ENCODE data around the gene NRN1. TPM values are rescaled to one million over a fixed set of nuclear protein-coding genes. Genes with fewer than 3 reads are reported as not detected.

Gene NRN1, protein sequence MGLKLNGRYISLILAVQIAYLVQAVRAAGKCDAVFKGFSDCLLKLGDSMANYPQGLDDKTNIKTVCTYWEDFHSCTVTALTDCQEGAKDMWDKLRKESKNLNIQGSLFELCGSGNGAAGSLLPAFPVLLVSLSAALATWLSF
- 10 to 100 TPM in 3 of 4 donors, 1 to 10 TPM in 1; 7.2 to 35.9 (median 18.7) TPM for total RNA-seq

DNA sequence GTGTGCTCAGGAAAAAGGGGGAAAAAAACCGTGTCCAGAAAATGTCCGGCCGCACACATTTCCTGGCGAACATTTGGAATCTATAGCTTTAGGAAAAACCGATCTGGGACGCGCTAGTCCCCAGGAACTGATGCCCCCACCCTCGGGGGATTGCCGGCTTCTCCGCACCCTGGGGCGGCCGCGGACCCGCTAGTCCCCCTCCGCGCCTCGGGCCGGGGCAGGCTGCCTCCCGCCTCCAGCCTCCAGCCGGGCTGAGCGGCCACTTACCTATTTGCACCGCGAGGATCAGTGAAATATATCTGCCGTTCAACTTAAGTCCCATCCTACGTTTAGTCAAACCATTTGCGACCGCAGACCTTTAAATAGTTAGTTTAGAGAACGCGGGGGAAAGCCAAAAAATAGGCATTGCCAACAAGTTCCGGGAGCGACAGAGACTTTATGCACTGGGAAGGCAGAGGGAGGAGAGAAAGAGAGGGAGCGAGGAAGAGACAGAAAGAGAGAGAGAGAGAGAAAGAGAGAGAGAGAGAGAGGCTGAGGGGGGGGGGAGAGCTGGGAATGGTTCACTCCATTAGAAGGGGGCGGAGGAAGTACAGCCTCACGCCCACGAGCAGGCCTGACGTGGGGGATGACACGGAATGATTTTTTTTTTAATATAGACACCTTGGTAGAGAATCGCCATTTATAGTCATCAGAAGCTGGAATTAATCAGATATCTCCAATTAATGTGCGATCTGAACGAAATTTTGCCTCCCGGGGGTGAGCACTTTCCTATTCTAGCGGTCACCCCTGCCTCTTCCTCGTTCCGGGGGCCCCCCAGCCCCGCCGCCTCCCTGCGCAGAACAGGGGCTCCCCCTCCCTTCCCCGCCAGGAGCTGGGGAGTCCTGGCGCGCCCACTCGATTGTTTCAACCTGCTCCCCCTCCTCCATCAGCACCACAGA is at the start of gene NRN1:
TSS of gene NRN1 (minus strand) at position 498 of the 938 bp plus-strand sequence. CDS start at position 322, 176 bp downstream.
- TF ChIP-seq CTCF (IDR thresholded peaks at IDR 0.05) = no peak
- DNase-seq (ENCODE audit: low spot score) (no peak), ATAC-seq (ENCODE audit: low FRiP score) (no peak)

GRCh38 chr6:6052216-6052615 is 45.5 kb upstream of the NRN1 start:
- no peak for ATAC-seq (ENCODE audit: low FRiP score)
- no peak for TF ChIP-seq CTCF (IDR thresholded peaks at IDR 0.05)
- DNase-seq (ENCODE audit: low spot score) = no peak

GRCh38 chr6:6046716-6047115 is 40.0 kb upstream of the NRN1 start:
- TF ChIP-seq CTCF (IDR thresholded peaks at IDR 0.05) = no peak
- ATAC-seq (ENCODE audit: low FRiP score) = no peak
- no peak for DNase-seq (ENCODE audit: low spot score)

DNA sequence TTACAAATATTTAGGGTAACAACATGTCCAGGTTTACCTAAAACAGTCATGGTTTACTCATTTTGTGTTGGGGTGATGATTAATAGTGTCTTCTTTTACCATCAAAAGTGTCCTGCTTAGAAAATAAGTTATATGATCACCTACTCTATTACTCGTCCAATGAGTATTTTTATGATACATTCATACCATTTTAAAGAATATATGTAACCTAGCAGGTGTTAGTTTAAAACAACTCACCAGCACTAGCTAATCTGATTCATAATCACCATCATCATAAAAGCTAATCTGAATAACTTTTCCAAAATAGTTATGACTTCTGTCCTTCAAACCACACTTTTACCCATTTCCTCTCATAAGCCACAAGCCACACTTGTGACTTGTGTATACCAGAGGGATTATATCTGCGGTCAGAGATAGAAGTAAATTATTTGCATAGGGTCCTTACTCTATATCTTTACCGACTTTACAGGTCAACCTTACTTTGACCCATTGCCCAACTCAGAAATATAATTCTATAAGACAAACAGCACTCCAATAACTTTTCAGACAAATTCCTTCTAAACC is 33.3 kb upstream of the NRN1 start:
- no peak for ATAC-seq (ENCODE audit: low FRiP score)
- no peak for TF ChIP-seq CTCF (IDR thresholded peaks at IDR 0.05)
- DNase-seq (ENCODE audit: low spot score) = no peak

GRCh38 chr6:6037179-6037578 is 30.5 kb upstream of the NRN1 start:
- ATAC-seq (ENCODE audit: low FRiP score) = no peak
- no peak for TF ChIP-seq CTCF (IDR thresholded peaks at IDR 0.05)

DNA sequence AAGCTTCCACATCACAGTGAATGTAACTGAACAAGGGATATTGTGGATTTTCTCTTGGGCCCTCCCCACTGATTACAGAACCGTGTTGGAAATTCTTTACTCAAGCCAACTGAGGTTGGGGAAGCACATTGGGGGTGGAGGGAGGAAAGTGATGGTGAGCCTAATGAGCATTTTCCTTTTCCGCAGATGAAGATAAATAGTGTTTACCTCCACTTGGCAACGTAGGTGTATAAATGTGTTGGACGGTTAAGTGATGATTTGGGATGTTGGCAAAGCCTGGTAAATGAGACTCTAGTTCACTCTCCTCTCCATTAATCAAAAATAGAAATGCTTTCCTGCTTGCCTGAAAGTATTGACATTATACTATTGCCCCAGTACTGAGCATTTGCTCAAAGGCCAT is 27.1 kb upstream of the NRN1 start:
- no peak for TF ChIP-seq CTCF (IDR thresholded peaks at IDR 0.05)
- DNase-seq (ENCODE audit: low spot score) (no peak), ATAC-seq (ENCODE audit: low FRiP score) (no peak)

More at GRCh38 chr6:6037179-6037578, 30.5 kb upstream of the NRN1 start:
- DNase-seq (ENCODE audit: low spot score) = no peak

All from omental fat pad (tissue), 4 donors.